ENCODE data around the gene ACO1. TPM values are rescaled to one million over a fixed set of nuclear protein-coding genes. Genes with fewer than 3 reads are reported as not detected.
"Not testable (repeated sequence)": the region's sequence is repeated elsewhere in the genome, so short reads cannot be mapped to it uniquely, and the experiment has no call there.

Gene ACO1
- total RNA-seq, result 22.7 TPM

- peak; percentile 57 for DNase-seq
These were observed at the start of gene ACO1 for GRCh38 chr9:32384364-32385151. ACO1 (plus strand) TSS chr9:32384643; CDS start chr9:32405507, 20,864 bp downstream.

- DNase-seq, result no peak
These were observed 49.2 kb upstream of the ACO1 start for GRCh38 chr9:32334916-32335895.

- DNase-seq, result no peak
These were observed 45.0 kb upstream of the ACO1 start for GRCh38 chr9:32339424-32339823.

- DNase-seq, result no peak
These were observed 44.1 kb upstream of the ACO1 start for GRCh38 chr9:32340361-32340760.

GRCh38 chr9:32344551-32345182 lies 39.8 kb upstream of the ACO1 start:
- no peak for DNase-seq

- no peak for DNase-seq
These were observed 39.2 kb upstream of the ACO1 start for GRCh38 chr9:32345243-32345642.

GRCh38 chr9:32347571-32347970 lies 36.9 kb upstream of the ACO1 start:
- DNase-seq, result no peak

GRCh38 chr9:32348106-32348695 lies 36.2 kb upstream of the ACO1 start:
- no peak for DNase-seq

- no peak for DNase-seq
These were observed 35.4 kb upstream of the ACO1 start for GRCh38 chr9:32349013-32349412.

GRCh38 chr9:32350682-32351081 lies 33.8 kb upstream of the ACO1 start:
- peak; percentile 11 for DNase-seq

- no peak for DNase-seq
These were observed 32.6 kb upstream of the ACO1 start for GRCh38 chr9:32351845-32352244.

- DNase-seq, result not testable (repeated sequence)
These were observed 31.0 kb upstream of the ACO1 start for GRCh38 chr9:32353476-32353875.

- no peak for DNase-seq
These were observed 25.0 kb upstream of the ACO1 start for GRCh38 chr9:32359452-32359851.

- no peak for DNase-seq
These were observed 23.3 kb upstream of the ACO1 start for GRCh38 chr9:32360983-32361673.

- DNase-seq, result no peak
These were observed 13.2 kb upstream of the ACO1 start for GRCh38 chr9:32371279-32371678.

- DNase-seq, result no peak
These were observed 12.8 kb upstream of the ACO1 start for GRCh38 chr9:32371679-32372078.

GRCh38 chr9:32376285-32376684 lies 8.2 kb upstream of the ACO1 start:
- no peak for DNase-seq

- peak; percentile 37 for DNase-seq
These were observed 5.9 kb upstream of the ACO1 start for GRCh38 chr9:32378496-32378895.

GRCh38 chr9:32378993-32379729 lies 5.3 kb upstream of the ACO1 start:
- DNase-seq, result peak; percentile 74

- DNase-seq, result no peak
These were observed 3.5 kb upstream of the ACO1 start for GRCh38 chr9:32380944-32381343.
